ENCODE results near the gene DHRS4L2. TPM values are rescaled to one million over a fixed set of nuclear protein-coding genes. Genes with fewer than 3 reads are reported as not detected.
"Not testable (repeated sequence)": the region's sequence is repeated elsewhere in the genome, so short reads cannot be mapped to it uniquely, and the experiment has no call there.

DHRS4L2 gene
- total and polyA plus RNA-seq, 2 of the 4 experiments (the other 2 are of a cell fraction): 11.1 to 19.6 TPM

- POLR2A ChIA-PET (ENCODE audit: unreplicated experiment); DNase-seq; H3K23ac ChIP-seq (ENCODE audit: low read depth, low read length); H2AK5ac ChIP-seq (ENCODE audit: low read depth, low read length); H3K36me3 ChIP-seq (ENCODE audit: control insufficient read depth, insufficient read depth, low read length); H3K27ac ChIP-seq (ENCODE audit: insufficient read depth, low read length); dilution Hi-C loops (cut with HindIII; ENCODE audit: low sequenced_read_pairs, unreplicated experiment); intact Hi-C loops (cut with micrococcal nuclease); H4K5ac ChIP-seq (ENCODE audit: low read depth, low read length); CTCF ChIA-PET; H2AFZ ChIP-seq (replicated peaks; ENCODE audit: low read length, poor library complexity); in situ Hi-C loops (cut with MboI; ENCODE audit: low sequenced_read_pairs); H3K79me1 ChIP-seq (ENCODE audit: low read depth in 1 of 2, low read length in 2 of 2); H4K8ac ChIP-seq (ENCODE audit: low read depth in 2 of 2, low read length in 2 of 2); H2BK120ac ChIP-seq (ENCODE audit: low read depth, low read length); H3K27me3 ChIP-seq (ENCODE audit: control insufficient read depth, insufficient read depth, low read length); ATAC-seq (ENCODE audit: low read depth); H2AK9ac ChIP-seq (replicated peaks; ENCODE audit: low read depth, low read length, poor library complexity); H2BK15ac ChIP-seq (ENCODE audit: low read depth, low read length); H3K9me3 ChIP-seq (ENCODE audit: control insufficient read depth, insufficient read depth, low read length); H3K14ac ChIP-seq (replicated peaks; ENCODE audit: low read depth, low read length); H3K9ac ChIP-seq (ENCODE audit: low read depth, low read length); H4K20me1 ChIP-seq (ENCODE audit: insufficient read depth, low read length); H3K4ac ChIP-seq (ENCODE audit: low read depth, low read length); H3K56ac ChIP-seq (ENCODE audit: extremely low read depth, insufficient read depth, low read length); H2BK20ac ChIP-seq (ENCODE audit: low read depth, low read length); H2BK5ac ChIP-seq (ENCODE audit: low read depth, low read length, poor library complexity, severe bottlenecking); H3K9me1 ChIP-seq (ENCODE audit: insufficient read depth, low read length); H3K4me2 ChIP-seq (ENCODE audit: low read depth, low read length); BruUV-seq (replicated peaks); H3K4me1 ChIP-seq (ENCODE audit: control insufficient read depth, insufficient read depth, low read length); H4K91ac ChIP-seq (ENCODE audit: insufficient read depth, low read depth, low read length); H3K4me3 ChIP-seq (ENCODE audit: insufficient read depth, low read depth, low read length); H3K18ac ChIP-seq (ENCODE audit: low read depth, low read length): not testable (repeated sequence)
- WGBS, 2 experiments (ENCODE audit: extremely low coverage in 2 of 2, insufficient read length in 1 of 2): no CpG with 5 or more reads among the region's 5 CpGs
Measured at GRCh38 chr14:23999640-24000039, 10.9 kb downstream of the DHRS4L2 start.

DNA sequence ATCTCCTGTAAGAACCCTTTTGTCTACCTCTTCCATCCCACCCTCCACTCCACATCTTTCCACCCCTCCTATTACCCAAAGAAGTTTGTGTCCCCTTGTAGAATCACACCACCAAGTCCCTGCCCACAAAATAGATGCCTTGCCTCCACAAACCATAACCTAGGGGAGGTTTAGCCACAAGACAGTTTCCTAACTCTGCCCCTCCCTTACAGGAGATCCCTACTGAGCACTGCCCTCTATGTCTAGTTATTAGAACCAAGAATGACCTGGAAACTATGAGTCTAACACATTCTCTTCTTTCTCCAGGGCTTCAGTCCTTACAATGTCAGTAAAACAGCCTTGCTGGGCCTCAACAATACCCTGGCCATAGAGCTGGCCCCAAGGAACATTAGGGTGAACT is 12.3 kb downstream of the DHRS4L2 start:
- H4K20me1 ChIP-seq (ENCODE audit: insufficient read depth, low read length); H3K56ac ChIP-seq (ENCODE audit: extremely low read depth, insufficient read depth, low read length); H3K4ac ChIP-seq (ENCODE audit: low read depth, low read length); ATAC-seq (ENCODE audit: low read depth); H2BK120ac ChIP-seq (ENCODE audit: low read depth, low read length); H3K18ac ChIP-seq (ENCODE audit: low read depth, low read length); H4K91ac ChIP-seq (ENCODE audit: insufficient read depth, low read depth, low read length); H2AK9ac ChIP-seq (replicated peaks; ENCODE audit: low read depth, low read length, poor library complexity); H2AK5ac ChIP-seq (ENCODE audit: low read depth, low read length); H2BK5ac ChIP-seq (ENCODE audit: low read depth, low read length, poor library complexity, severe bottlenecking); H3K9me1 ChIP-seq (ENCODE audit: insufficient read depth, low read length); H3K4me3 ChIP-seq (ENCODE audit: insufficient read depth, low read depth, low read length); dilution Hi-C loops (cut with HindIII; ENCODE audit: low sequenced_read_pairs, unreplicated experiment); H2BK20ac ChIP-seq (ENCODE audit: low read depth, low read length); H3K4me1 ChIP-seq (ENCODE audit: control insufficient read depth, insufficient read depth, low read length); H3K9me3 ChIP-seq (ENCODE audit: control insufficient read depth, insufficient read depth, low read length); H4K5ac ChIP-seq (ENCODE audit: low read depth, low read length); DNase-seq; H4K8ac ChIP-seq (ENCODE audit: low read depth in 2 of 2, low read length in 2 of 2); in situ Hi-C loops (cut with MboI; ENCODE audit: low sequenced_read_pairs); H3K36me3 ChIP-seq (ENCODE audit: control insufficient read depth, insufficient read depth, low read length); POLR2A ChIA-PET (ENCODE audit: unreplicated experiment); CTCF ChIA-PET; H3K4me2 ChIP-seq (ENCODE audit: low read depth, low read length); H3K79me1 ChIP-seq (ENCODE audit: low read depth in 1 of 2, low read length in 2 of 2); intact Hi-C loops (cut with micrococcal nuclease); H3K27me3 ChIP-seq (ENCODE audit: control insufficient read depth, insufficient read depth, low read length); BruUV-seq (replicated peaks); H3K23ac ChIP-seq (ENCODE audit: low read depth, low read length); H2AFZ ChIP-seq (replicated peaks; ENCODE audit: low read length, poor library complexity); H3K27ac ChIP-seq (ENCODE audit: insufficient read depth, low read length); H2BK15ac ChIP-seq (ENCODE audit: low read depth, low read length); H3K9ac ChIP-seq (ENCODE audit: low read depth, low read length); H3K14ac ChIP-seq (replicated peaks; ENCODE audit: low read depth, low read length): not testable (repeated sequence)
